ENCODE data around the gene MESD. TPM values are rescaled to one million over a fixed set of nuclear protein-coding genes. Genes with fewer than 3 reads are reported as not detected.
"Not testable (repeated sequence)": the region's sequence is repeated elsewhere in the genome, so short reads cannot be mapped to it uniquely, and the experiment has no call there.

Gene MESD
- total RNA-seq, 1 experiment from 2014 or later = 28.2 TPM

DNA sequence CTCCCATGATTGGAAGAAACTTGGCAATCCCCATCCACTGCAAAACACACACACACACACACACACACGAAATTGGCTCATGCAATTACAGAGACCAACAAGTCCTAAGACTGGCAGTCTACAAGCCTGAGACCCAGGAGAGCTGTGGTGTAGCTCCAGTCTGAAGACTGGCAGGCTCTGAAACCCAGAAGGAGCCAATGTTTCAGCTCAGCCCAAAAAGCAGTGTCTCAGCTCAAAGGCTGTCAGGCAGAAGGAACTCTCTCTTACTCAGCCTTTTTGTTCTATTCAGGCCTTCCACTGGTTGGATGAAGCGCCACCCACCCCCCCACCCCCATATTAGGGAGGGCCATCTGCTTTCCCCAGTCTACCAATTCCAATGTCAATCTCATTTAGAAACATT, 32.1 kb downstream of the MESD start:
- H3K4me3 ChIP-seq (ENCODE audit: low read depth in 2 of 2, low read length in 2 of 2) = no peak overlapping the region
- in situ Hi-C loops (cut with HindIII; ENCODE audit: low pct_unique_long_range_greater_than_20kb, low sequenced_read_pairs) = no loop called here
- TF ChIP-seq TCF7L2 (IDR thresholded peaks at IDR 0.05; ENCODE audit: low read depth, low read length) (no peak), POLR2AphosphoS5 (IDR thresholded peaks at IDR 0.05; ENCODE audit: low read depth, low read length) (no peak), SIN3A (IDR thresholded peaks at IDR 0.05; ENCODE audit: borderline replicate concordance, insufficient read depth, low read depth, low read length) (no peak)
- TF ChIP-seq, protein P1, sequence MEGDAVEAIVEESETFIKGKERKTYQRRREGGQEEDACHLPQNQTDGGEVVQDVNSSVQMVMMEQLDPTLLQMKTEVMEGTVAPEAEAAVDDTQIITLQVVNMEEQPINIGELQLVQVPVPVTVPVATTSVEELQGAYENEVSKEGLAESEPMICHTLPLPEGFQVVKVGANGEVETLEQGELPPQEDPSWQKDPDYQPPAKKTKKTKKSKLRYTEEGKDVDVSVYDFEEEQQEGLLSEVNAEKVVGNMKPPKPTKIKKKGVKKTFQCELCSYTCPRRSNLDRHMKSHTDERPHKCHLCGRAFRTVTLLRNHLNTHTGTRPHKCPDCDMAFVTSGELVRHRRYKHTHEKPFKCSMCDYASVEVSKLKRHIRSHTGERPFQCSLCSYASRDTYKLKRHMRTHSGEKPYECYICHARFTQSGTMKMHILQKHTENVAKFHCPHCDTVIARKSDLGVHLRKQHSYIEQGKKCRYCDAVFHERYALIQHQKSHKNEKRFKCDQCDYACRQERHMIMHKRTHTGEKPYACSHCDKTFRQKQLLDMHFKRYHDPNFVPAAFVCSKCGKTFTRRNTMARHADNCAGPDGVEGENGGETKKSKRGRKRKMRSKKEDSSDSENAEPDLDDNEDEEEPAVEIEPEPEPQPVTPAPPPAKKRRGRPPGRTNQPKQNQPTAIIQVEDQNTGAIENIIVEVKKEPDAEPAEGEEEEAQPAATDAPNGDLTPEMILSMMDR (IDR thresholded peaks at IDR 0.05) = no peak
- TF ChIP-seq, protein P2, sequence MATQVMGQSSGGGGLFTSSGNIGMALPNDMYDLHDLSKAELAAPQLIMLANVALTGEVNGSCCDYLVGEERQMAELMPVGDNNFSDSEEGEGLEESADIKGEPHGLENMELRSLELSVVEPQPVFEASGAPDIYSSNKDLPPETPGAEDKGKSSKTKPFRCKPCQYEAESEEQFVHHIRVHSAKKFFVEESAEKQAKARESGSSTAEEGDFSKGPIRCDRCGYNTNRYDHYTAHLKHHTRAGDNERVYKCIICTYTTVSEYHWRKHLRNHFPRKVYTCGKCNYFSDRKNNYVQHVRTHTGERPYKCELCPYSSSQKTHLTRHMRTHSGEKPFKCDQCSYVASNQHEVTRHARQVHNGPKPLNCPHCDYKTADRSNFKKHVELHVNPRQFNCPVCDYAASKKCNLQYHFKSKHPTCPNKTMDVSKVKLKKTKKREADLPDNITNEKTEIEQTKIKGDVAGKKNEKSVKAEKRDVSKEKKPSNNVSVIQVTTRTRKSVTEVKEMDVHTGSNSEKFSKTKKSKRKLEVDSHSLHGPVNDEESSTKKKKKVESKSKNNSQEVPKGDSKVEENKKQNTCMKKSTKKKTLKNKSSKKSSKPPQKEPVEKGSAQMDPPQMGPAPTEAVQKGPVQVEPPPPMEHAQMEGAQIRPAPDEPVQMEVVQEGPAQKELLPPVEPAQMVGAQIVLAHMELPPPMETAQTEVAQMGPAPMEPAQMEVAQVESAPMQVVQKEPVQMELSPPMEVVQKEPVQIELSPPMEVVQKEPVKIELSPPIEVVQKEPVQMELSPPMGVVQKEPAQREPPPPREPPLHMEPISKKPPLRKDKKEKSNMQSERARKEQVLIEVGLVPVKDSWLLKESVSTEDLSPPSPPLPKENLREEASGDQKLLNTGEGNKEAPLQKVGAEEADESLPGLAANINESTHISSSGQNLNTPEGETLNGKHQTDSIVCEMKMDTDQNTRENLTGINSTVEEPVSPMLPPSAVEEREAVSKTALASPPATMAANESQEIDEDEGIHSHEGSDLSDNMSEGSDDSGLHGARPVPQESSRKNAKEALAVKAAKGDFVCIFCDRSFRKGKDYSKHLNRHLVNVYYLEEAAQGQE (IDR thresholded peaks at IDR 0.05; ENCODE audit: insufficient read depth in 1 of 2, low read depth in 2 of 2, low read length in 1 of 2) = no peak
- H3K9me3 ChIP-seq (ENCODE audit: control insufficient read depth, insufficient read depth, low read depth, low read length) = no peaks in the 10 kb centered on the region
- no peaks in the 10 kb centered on the region for H3K27me3 ChIP-seq (ENCODE audit: control insufficient read depth, insufficient read depth, low read length)
- no TSS peak for BruUV-seq (replicated peaks)
- intact Hi-C loops (cut with micrococcal nuclease; ENCODE audit: unreplicated experiment) = loop anchor here (5.0 kb wide), 1 partner anchor 1735 kb away; no protein-coding TSS in a partner anchor
- POLR2A ChIA-PET = no interaction called here
- ATAC-seq (no peak), DNase-seq (ENCODE audit: low read depth, low spot score) (no peak)
- CTCF ChIA-PET = no interaction called here
- H3K27ac ChIP-seq (ENCODE audit: low read length) = no peak overlapping the region
- H3K36me3 ChIP-seq (ENCODE audit: control insufficient read depth, insufficient read depth, low read length) = no peaks in the 10 kb centered on the region
- 0 out of 2 replicates have a peak, but pooled peaks cover 3% of the 10 kb centered on the region for H3K4me1 ChIP-seq (ENCODE audit: control insufficient read depth, insufficient read depth, low read length)

DNA sequence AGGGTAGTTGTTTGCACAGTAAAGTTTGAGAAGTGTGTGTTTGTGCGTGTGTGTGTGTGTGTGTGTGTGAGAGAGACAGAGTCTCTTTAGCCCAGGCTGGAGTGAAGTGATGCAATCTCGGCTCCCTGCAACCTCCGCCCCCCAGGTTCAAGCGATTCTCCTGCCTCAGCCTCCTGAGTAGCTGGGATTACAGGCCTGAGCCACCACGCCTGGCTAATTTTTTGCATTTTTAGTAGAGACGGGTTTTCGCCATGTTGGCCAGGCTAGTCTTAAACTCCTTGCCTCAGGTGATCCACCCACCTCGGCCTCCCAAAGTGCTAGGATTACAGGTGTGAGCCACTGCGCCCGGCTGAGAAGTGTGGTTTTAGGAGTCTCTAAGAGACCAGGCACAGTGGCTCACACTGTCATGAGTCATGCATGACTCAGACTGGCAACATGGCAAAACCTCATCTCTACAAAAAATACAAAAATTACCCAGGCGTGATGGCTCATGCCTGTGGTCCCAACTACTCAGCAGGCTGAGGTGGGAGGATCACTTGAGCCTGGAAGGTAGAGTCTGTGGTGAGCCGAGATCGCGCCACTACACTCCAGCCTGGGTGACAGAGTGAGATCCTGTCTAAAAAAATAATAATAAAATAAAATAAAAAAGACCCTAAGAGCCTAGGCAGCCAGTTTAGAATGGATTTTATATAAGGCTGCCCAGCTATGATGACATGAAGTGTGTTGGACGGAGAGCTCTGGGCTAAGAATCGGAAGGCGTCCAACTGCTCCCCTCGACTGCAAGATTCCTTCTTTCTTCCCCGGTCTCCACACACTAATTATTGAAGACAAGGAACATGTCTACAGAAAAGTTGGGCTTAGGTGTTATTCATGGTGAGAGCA, 33.8 kb downstream of the MESD start:
- H3K27ac ChIP-seq (ENCODE audit: low read length); H3K4me3 ChIP-seq (ENCODE audit: low read depth in 2 of 2, low read length in 2 of 2); H3K36me3 ChIP-seq (ENCODE audit: control insufficient read depth, insufficient read depth, low read length); H3K9me3 ChIP-seq (ENCODE audit: control insufficient read depth, insufficient read depth, low read depth, low read length); in situ Hi-C loops (cut with HindIII; ENCODE audit: low pct_unique_long_range_greater_than_20kb, low sequenced_read_pairs); BruUV-seq (replicated peaks); POLR2A ChIA-PET; CTCF ChIA-PET; H3K4me1 ChIP-seq (ENCODE audit: control insufficient read depth, insufficient read depth, low read length); H3K27me3 ChIP-seq (ENCODE audit: control insufficient read depth, insufficient read depth, low read length): not testable (repeated sequence)
- DNase-seq (ENCODE audit: low read depth, low spot score) (peak; percentile 75), ATAC-seq (peak; percentile 95)
- intact Hi-C loops (cut with micrococcal nuclease; ENCODE audit: unreplicated experiment) = loop anchor here (5.0 kb wide), 1 partner anchor 1736 kb away; no protein-coding TSS in a partner anchor
